Psoas muscle (tissue), 8 donors: ENCODE results near the gene FAM204A. TPM values are rescaled to one million over a fixed set of nuclear protein-coding genes. Genes with fewer than 3 reads are reported as not detected.

Experiments
- ATAC-seq, 4 donors: fragments of 200-7000 bp; cut with Tn5 transposase; one replicate each; pipeline ENCODE4 v1.9.1; 2020; ENCODE audit warnings: moderate library complexity in 3 of 4, mild to moderate bottlenecking in 2 of 4
- DNase-seq, 2 donors: peaks; one replicate each; pipeline ENCODE4 v3.0.0-alpha.2; 2020
- H3K27ac ChIP-seq: fragments of 200-600 bp; one replicate; pipeline ENCODE4 v1.8.0; 2022
- H3K27me3 ChIP-seq, 3 donors: fragments of 200-600 bp in 1 of 3; one replicate each; pipeline versions ENCODE4 v1.6.1 to v1.8.0; 2013 to 2022; ENCODE audit warnings: low read length in 2 of 3, mild to moderate bottlenecking in 2 of 3, moderate library complexity in 1 of 3; ENCODE audit not compliant: insufficient read depth in 3 of 3
- H3K36me3 ChIP-seq, 2 donors: fragments of 200-600 bp in 1 of 2; one replicate each; pipeline versions ENCODE4 v1.6.1 to v1.8.0; 2013 to 2022; ENCODE audit warnings: low read depth in 1 of 2, mild to moderate bottlenecking in 1 of 2, moderate library complexity in 1 of 2; ENCODE audit not compliant: insufficient read depth in 1 of 2
- H3K4me1 ChIP-seq: fragments of 200-600 bp; one replicate; pipeline ENCODE4 v1.8.0; 2022
- H3K4me3 ChIP-seq: fragments of 200-600 bp; one replicate; pipeline ENCODE4 v1.8.0; 2022; ENCODE audit warnings: mild to moderate bottlenecking
- H3K9me3 ChIP-seq: fragments of 200-600 bp; one replicate; pipeline ENCODE4 v1.8.0; 2022
- CTCF ChIP-seq: fragments of 200-600 bp; IDR thresholded peaks from one replicate; pipeline ENCODE4 v1.8.0; 2022; ENCODE audit warnings: antibody characterized with exemption
- WGBS, 3 donors: extraction: QIAGEN DNeasy Blood & Tissue Kit; methylation state at CpG; one replicate each; pipeline versions ENCODE4 v1.1.6 to v1.1.7; 2013; 5-methylcytosine and 5-hydroxymethylcytosine counted together
- intact Hi-C, 2 donors: fragments of 100-400 bp; cut with DNase I; formaldehyde crosslinking; loops; one replicate each; pipeline versions ENCODE4 v1.11.0 to v1.14.2; 2022
- polyA plus RNA-seq, 3 donors: library from polyadenylated mRNA; stranded (reverse); fragments of 200-250 nt; gene quantifications; one replicate each; pipeline ENCODE4 v1.2.3, GENCODE V29; 2013
- total RNA-seq, 4 donors: library from RNA; stranded (reverse); fragmentation: NEBNext Ultra II Directional in 2 of 4; extraction: Animal tissue kit (Norgen Biotek cat#: 25700) in 2 of 4; gene quantifications; one replicate each; pipeline versions ENCODE4 v1.2.1 to v1.2.4, GENCODE V29; 2021 to 2023
- donor health status: healthy with polysubstance abuse.
- donor health status: DM: no; HTN: no; CAD: no; lungs with moderate emphysema.
- donor health status: Bipolar disorder and iron deficiency.
- donor health status: healthy.
- donor health status: DM: yes; HTN: yes; CAD: no.
- donor health status: DM: no; HTN: no; CAD: no.
- donor health status: DM: no; HTN: no; CAD: no.
- donor health status: DM: yes; HTN: yes; CAD: no.

FAM204A gene
- total and polyA plus RNA-seq, 7 donors: 30.0 to 127 (median 60.8) TPM

GRCh38 chr10:118373786-118374185 lies 31.7 kb upstream of the FAM204A start:
- no peak for DNase-seq
- Histone ChIP-seq H3K4me1 (no peaks in the 10 kb centered on the region), H3K27ac (no peak overlapping the region), H3K36me3 (no peaks in the 10 kb centered on the region), H3K4me3 (no peak overlapping the region), H3K27me3 (peaks cover 0 to 2% (median 0%) of the 10 kb centered on the region in 3 donors), H3K9me3 (no peaks in the 10 kb centered on the region)
- intact Hi-C loops: no loop called here
- no peak for TF ChIP-seq CTCF
- 49 to 58% (median 54%) methylated on average over 4 of the region's 4 CpGs for WGBS, 3 donors
- no peak for ATAC-seq

- intact Hi-C loops: no loop called here
- ATAC-seq: no peak
- no peak for DNase-seq
- H3K36me3 ChIP-seq: no peaks in the 10 kb centered on the region
- no peak overlapping the region for H3K4me3 ChIP-seq
- no peaks in the 10 kb centered on the region for H3K27me3 ChIP-seq
- WGBS, 3 donors: 88 to 93% (median 91%) methylated on average over 2 of the region's 2 CpGs
- H3K27ac ChIP-seq: no peak overlapping the region
- TF ChIP-seq CTCF: no peak
- H3K4me1 ChIP-seq: no peaks in the 10 kb centered on the region
- peaks cover 6% of the 10 kb centered on the region for H3K9me3 ChIP-seq
Measured at GRCh38 chr10:118370499-118370898, 28.4 kb upstream of the FAM204A start.

GRCh38 chr10:118369641-118370205 lies 27.6 kb upstream of the FAM204A start:
- no peak for TF ChIP-seq CTCF
- intact Hi-C loops: no loop called here
- H3K27ac ChIP-seq: no peak overlapping the region
- no peaks in the 10 kb centered on the region for H3K36me3 ChIP-seq
- no peak for DNase-seq
- H3K4me1 ChIP-seq: no peaks in the 10 kb centered on the region
- H3K4me3 ChIP-seq: no peak overlapping the region
- 77 to 80% (median 78%) methylated on average over 4 of the region's 4 CpGs for WGBS, 3 donors
- peaks cover 11% of the 10 kb centered on the region for H3K9me3 ChIP-seq
- no peak for ATAC-seq
- no peaks in the 10 kb centered on the region for H3K27me3 ChIP-seq

GRCh38 chr10:118365702-118366101 lies 23.6 kb upstream of the FAM204A start:
- Histone ChIP-seq H3K4me3 (no peak overlapping the region), H3K4me1 (no peaks in the 10 kb centered on the region), H3K27me3 (no peaks in the 10 kb centered on the region), H3K27ac (no peak overlapping the region), H3K36me3 (no peaks in the 10 kb centered on the region), H3K9me3 (peaks cover 11% of the 10 kb centered on the region)
- intact Hi-C loops: no loop called here
- DNase-seq: no peak
- no peak for TF ChIP-seq CTCF
- no peak for ATAC-seq

- peaks cover 11% of the 10 kb centered on the region for H3K9me3 ChIP-seq
- no peaks in the 10 kb centered on the region for H3K27me3 ChIP-seq
- ATAC-seq (no peak), DNase-seq (no peak)
- H3K27ac ChIP-seq: no peak overlapping the region
- no peaks in the 10 kb centered on the region for H3K36me3 ChIP-seq
- intact Hi-C loops: no loop called here
- no peak for TF ChIP-seq CTCF
- WGBS, 3 donors: 84 to 94% (median 93%) methylated on average over 1 of the region's 1 CpG
- no peaks in the 10 kb centered on the region for H3K4me1 ChIP-seq
- H3K4me3 ChIP-seq: no peak overlapping the region
Measured at GRCh38 chr10:118362103-118362502, 20.0 kb upstream of the FAM204A start.
